Gastroesophageal sphincter (tissue), 4 donors: ENCODE data around the gene TMEM100. TPM values are rescaled to one million over a fixed set of nuclear protein-coding genes. Genes with fewer than 3 reads are reported as not detected.

Experiments
- ATAC-seq: fragments of 150-250 bp; one replicate; pipeline ENCODE4 v1.9.1; 2016; ENCODE audit warnings: mild to moderate bottlenecking, moderate library complexity
- H3K27ac ChIP-seq, 4 donors: fragments of 200-600 bp; sonication (generic) in 3 of 4; 1 replicate in 3 of 4; 2 replicates in 1 of 4; pipeline ENCODE4 v1.5.1; 2016 to 2019
- H3K27me3 ChIP-seq: fragments of 200-600 bp; sonication (generic); one replicate; pipeline ENCODE4 v1.5.1; 2019
- H3K36me3 ChIP-seq, 2 donors: fragments of 200-600 bp; sonication (generic); one replicate each; pipeline ENCODE4 v1.5.1; 2019; ENCODE audit warnings: control low read depth in 1 of 2
- H3K4me1 ChIP-seq, 3 donors: fragments of 200-600 bp; sonication (generic); 1 replicate in 2 of 3; 2 replicates in 1 of 3; pipeline ENCODE4 v1.5.1; 2016 to 2019; ENCODE audit warnings: control low read depth in 2 of 3
- H3K4me3 ChIP-seq, 2 donors: fragments of 200-600 bp; sonication (generic); one replicate each; pipeline ENCODE4 v1.5.1; 2019; ENCODE audit warnings: mild to moderate bottlenecking in 1 of 2, moderate library complexity in 1 of 2
- H3K9me3 ChIP-seq, 3 donors: fragments of 200-600 bp; sonication (generic); one replicate each; pipeline ENCODE4 v1.5.1; 2017 to 2019; ENCODE audit warnings: control low read depth in 2 of 3
- CTCF ChIP-seq, 4 experiments: fragments of 200-600 bp in 2 of 4; fragments of 450-650 bp in 2 of 4; sonication (generic) in 1 of 4; IDR thresholded peaks; one replicate each; pipeline ENCODE4 v1.5.1; 2017 to 2019; ENCODE audit warnings: antibody characterized with exemption in 4 of 4, mild to moderate bottlenecking in 2 of 4, moderate library complexity in 2 of 4
- EP300 ChIP-seq: sonication (generic); formaldehyde crosslinking; IDR thresholded peaks from one replicate; pipeline ENCODE4 v1.6.1; 2017; ENCODE audit warnings: antibody characterized with exemption, mild to moderate bottlenecking
- POLR2A ChIP-seq, 2 donors: fragments of 450-650 bp; IDR thresholded peaks; one replicate each; pipeline ENCODE4 v1.6.1; 2017; ENCODE audit warnings: antibody characterized with exemption in 2 of 2, mild to moderate bottlenecking in 2 of 2, moderate library complexity in 1 of 2
- POLR2AphosphoS5 ChIP-seq: sonication (generic); formaldehyde crosslinking; IDR thresholded peaks from one replicate; pipeline ENCODE4 v1.6.1; 2017; ENCODE audit warnings: antibody characterized with exemption
- WGBS, 2 donors: methylation state at CpG; one replicate each; pipeline ENCODE4 v1.1.5; 2018; ENCODE audit warnings: low coverage in 1 of 2; 5-methylcytosine and 5-hydroxymethylcytosine counted together
- total RNA-seq, 4 donors: library from RNA; depleted of rRNA; stranded (reverse); fragments of >200 nt; gene quantifications; one replicate each; pipeline ENCODE4 v1.1.0, GENCODE V29; 2016

TMEM100 gene
- total RNA-seq, 4 donors from 2014 or later, result 3.7 to 63.8 (median 10.4) TPM

- no peaks in the 10 kb centered on the region for H3K9me3 ChIP-seq
- no peak for TF ChIP-seq POLR2AphosphoS5
- TF ChIP-seq POLR2A (IDR thresholded peaks at IDR 0.05), result no peak
- no peak for TF ChIP-seq CTCF (IDR thresholded peaks at IDR 0.05)
- TF ChIP-seq EP300, result no peak
- no peak overlapping the region for H3K4me3 ChIP-seq
- H3K27ac ChIP-seq, result peak overlapping the region in 3 of 4 donors; percentile 37 to 59 (median 42)
- no peak for ATAC-seq
- peaks cover 4 to 25% (median 7%) of the 10 kb centered on the region in 3 donors for H3K4me1 ChIP-seq
- H3K27me3 ChIP-seq, result no peaks in the 10 kb centered on the region
- H3K36me3 ChIP-seq, result peaks cover 0 to 56% of the 10 kb centered on the region in 2 donors
Measured at GRCh38 chr17:55768936-55769624, 46.4 kb upstream of the TMEM100 start.

GRCh38 chr17:55765472-55765871 lies 42.8 kb upstream of the TMEM100 start:
- Histone ChIP-seq H3K9me3 (no peaks in the 10 kb centered on the region), H3K4me1 (peaks cover 4 to 39% (median 7%) of the 10 kb centered on the region in 3 donors), H3K4me3 (no peak overlapping the region), H3K27ac (no peak overlapping the region), H3K27me3 (no peaks in the 10 kb centered on the region), H3K36me3 (peaks cover 0 to 22% of the 10 kb centered on the region in 2 donors)
- 93% methylated on average over 3 of the region's 3 CpGs; no CpG with 5 or more reads in 1 of the 2 donors for WGBS, 2 donors
- ATAC-seq, result no peak
- TF ChIP-seq CTCF (IDR thresholded peaks at IDR 0.05) (no peak), POLR2A (IDR thresholded peaks at IDR 0.05) (no peak), EP300 (no peak), POLR2AphosphoS5 (no peak)

- TF ChIP-seq POLR2A (IDR thresholded peaks at IDR 0.05) (no peak), POLR2AphosphoS5 (no peak), CTCF (IDR thresholded peaks at IDR 0.05) (no peak), EP300 (no peak)
- ATAC-seq, result no peak
- Histone ChIP-seq H3K27ac (peak overlapping the region in 2 of 4 donors; percentile 6 to 35), H3K9me3 (no peaks in the 10 kb centered on the region), H3K36me3 (peaks cover 0 to 17% of the 10 kb centered on the region in 2 donors), H3K4me3 (no peak overlapping the region), H3K27me3 (no peaks in the 10 kb centered on the region), H3K4me1 (peaks cover 0 to 37% (median 4%) of the 10 kb centered on the region in 3 donors)
- 96 to 100% methylated on average over 1 to 4 of the region's 4 CpGs for WGBS, 2 donors
Measured at GRCh38 chr17:55764610-55765009, 41.9 kb upstream of the TMEM100 start.

- Histone ChIP-seq H3K36me3 (peaks cover 0 to 11% of the 10 kb centered on the region in 2 donors), H3K27me3 (no peaks in the 10 kb centered on the region), H3K27ac (peak overlapping the region in 2 of 4 donors; percentile 6 to 35), H3K4me3 (no peak overlapping the region), H3K4me1 (peaks cover 0 to 37% (median 0%) of the 10 kb centered on the region in 3 donors), H3K9me3 (no peaks in the 10 kb centered on the region)
- ATAC-seq, result peak; percentile 51
- WGBS, 2 donors, result 42 to 65% methylated on average over 6 of the region's 6 CpGs
- TF ChIP-seq EP300 (no peak), CTCF (IDR thresholded peaks at IDR 0.05) (no peak), POLR2AphosphoS5 (peak; percentile 34), POLR2A (IDR thresholded peaks at IDR 0.05) (no peak)
Measured at GRCh38 chr17:55763856-55764255, 41.2 kb upstream of the TMEM100 start.
